SW480 (cell line): ENCODE results near the gene GRAMD1C.

Experiments
- DNase-seq: peaks from one replicate; pipeline ENCODE4 v3.0.0-alpha.2; 2016; ENCODE audit warnings: low spot score

GRAMD1C gene

GRCh38 chr3:113852506-113852905 lies 13.9 kb downstream of the GRAMD1C start:
- no peak for DNase-seq

GRCh38 chr3:113867506-113867905 lies 28.9 kb downstream of the GRAMD1C start:
- no peak for DNase-seq

GRCh38 chr3:113873293-113873692 lies 34.7 kb downstream of the GRAMD1C start:
- DNase-seq, result no peak

- DNase-seq, result no peak
Measured at GRCh38 chr3:113873814-113874526, 35.4 kb downstream of the GRAMD1C start.

- no peak for DNase-seq
Measured at GRCh38 chr3:113878403-113878802, 39.8 kb downstream of the GRAMD1C start.

- DNase-seq, result no peak
Measured at GRCh38 chr3:113885050-113885449, 46.5 kb downstream of the GRAMD1C start.

GRCh38 chr3:113890256-113890900 lies 51.8 kb downstream of the GRAMD1C start:
- peak; percentile 11 for DNase-seq

GRCh38 chr3:113894927-113895326 lies 56.3 kb downstream of the GRAMD1C start:
- DNase-seq, result no peak

GRCh38 chr3:113895964-113896363 lies 57.4 kb downstream of the GRAMD1C start:
- no peak for DNase-seq

- DNase-seq, result no peak
Measured at GRCh38 chr3:113896930-113897329, 58.3 kb downstream of the GRAMD1C start.

- peak; percentile 51 for DNase-seq
Measured at GRCh38 chr3:113897373-113897777, 58.8 kb downstream of the GRAMD1C start.

GRCh38 chr3:113898892-113899291 lies 60.3 kb downstream of the GRAMD1C start:
- DNase-seq, result no peak

- no peak for DNase-seq
Measured at GRCh38 chr3:113906568-113907140, 68.1 kb downstream of the GRAMD1C start.

GRCh38 chr3:113908133-113908532 lies 69.5 kb downstream of the GRAMD1C start:
- no peak for DNase-seq

GRCh38 chr3:113910966-113911365 lies 72.4 kb downstream of the GRAMD1C start:
- DNase-seq, result no peak

- DNase-seq, result peak; percentile 90
Measured at GRCh38 chr3:113912552-113913236, 74.1 kb downstream of the GRAMD1C start.

- no peak for DNase-seq
Measured at GRCh38 chr3:113914646-113915045, 76.1 kb downstream of the GRAMD1C start.

- no peak for DNase-seq
Measured at GRCh38 chr3:113927556-113927955, 89.0 kb downstream of the GRAMD1C start.

GRCh38 chr3:113946831-113947230 lies 108.2 kb downstream of the GRAMD1C start:
- DNase-seq, result no peak

- DNase-seq, result peak; percentile 83
Measured at GRCh38 chr3:113947372-113948014, 108.9 kb downstream of the GRAMD1C start, which contains the start of gene ZDHHC23. Gene ZDHHC23, plus strand, starts transcription at chr3:113948013. Its CDS starts 790 bp downstream, at chr3:113948803.

- DNase-seq, result peak; percentile 69
Measured at GRCh38 chr3:113948015-113948917, 109.7 kb downstream of the GRAMD1C start.
